ENCODE results near the gene GADD45A.

GADD45A gene, protein sequence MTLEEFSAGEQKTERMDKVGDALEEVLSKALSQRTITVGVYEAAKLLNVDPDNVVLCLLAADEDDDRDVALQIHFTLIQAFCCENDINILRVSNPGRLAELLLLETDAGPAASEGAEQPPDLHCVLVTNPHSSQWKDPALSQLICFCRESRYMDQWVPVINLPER

DNA sequence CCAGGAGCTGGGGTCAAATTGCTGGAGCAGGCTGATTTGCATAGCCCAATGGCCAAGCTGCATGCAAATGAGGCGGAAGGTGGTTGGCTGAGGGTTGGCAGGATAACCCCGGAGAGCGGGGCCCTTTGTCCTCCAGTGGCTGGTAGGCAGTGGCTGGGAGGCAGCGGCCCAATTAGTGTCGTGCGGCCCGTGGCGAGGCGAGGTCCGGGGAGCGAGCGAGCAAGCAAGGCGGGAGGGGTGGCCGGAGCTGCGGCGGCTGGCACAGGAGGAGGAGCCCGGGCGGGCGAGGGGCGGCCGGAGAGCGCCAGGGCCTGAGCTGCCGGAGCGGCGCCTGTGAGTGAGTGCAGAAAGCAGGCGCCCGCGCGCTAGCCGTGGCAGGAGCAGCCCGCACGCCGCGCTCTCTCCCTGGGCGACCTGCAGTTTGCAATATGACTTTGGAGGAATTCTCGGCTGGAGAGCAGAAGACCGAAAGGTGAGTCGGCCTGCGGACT is at the start of gene GADD45A:
Gene GADD45A, plus strand, starts transcription at position 135 of the 491 bp plus-strand sequence. Its CDS starts 294 bp downstream, at position 429.
- H3K27ac ChIP-seq = peak within 1 kb of the TSS; percentile 95
- TF ChIP-seq, protein P1, sequence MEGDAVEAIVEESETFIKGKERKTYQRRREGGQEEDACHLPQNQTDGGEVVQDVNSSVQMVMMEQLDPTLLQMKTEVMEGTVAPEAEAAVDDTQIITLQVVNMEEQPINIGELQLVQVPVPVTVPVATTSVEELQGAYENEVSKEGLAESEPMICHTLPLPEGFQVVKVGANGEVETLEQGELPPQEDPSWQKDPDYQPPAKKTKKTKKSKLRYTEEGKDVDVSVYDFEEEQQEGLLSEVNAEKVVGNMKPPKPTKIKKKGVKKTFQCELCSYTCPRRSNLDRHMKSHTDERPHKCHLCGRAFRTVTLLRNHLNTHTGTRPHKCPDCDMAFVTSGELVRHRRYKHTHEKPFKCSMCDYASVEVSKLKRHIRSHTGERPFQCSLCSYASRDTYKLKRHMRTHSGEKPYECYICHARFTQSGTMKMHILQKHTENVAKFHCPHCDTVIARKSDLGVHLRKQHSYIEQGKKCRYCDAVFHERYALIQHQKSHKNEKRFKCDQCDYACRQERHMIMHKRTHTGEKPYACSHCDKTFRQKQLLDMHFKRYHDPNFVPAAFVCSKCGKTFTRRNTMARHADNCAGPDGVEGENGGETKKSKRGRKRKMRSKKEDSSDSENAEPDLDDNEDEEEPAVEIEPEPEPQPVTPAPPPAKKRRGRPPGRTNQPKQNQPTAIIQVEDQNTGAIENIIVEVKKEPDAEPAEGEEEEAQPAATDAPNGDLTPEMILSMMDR (conservative IDR thresholded peaks at IDR 0.05) = no peak

DNA sequence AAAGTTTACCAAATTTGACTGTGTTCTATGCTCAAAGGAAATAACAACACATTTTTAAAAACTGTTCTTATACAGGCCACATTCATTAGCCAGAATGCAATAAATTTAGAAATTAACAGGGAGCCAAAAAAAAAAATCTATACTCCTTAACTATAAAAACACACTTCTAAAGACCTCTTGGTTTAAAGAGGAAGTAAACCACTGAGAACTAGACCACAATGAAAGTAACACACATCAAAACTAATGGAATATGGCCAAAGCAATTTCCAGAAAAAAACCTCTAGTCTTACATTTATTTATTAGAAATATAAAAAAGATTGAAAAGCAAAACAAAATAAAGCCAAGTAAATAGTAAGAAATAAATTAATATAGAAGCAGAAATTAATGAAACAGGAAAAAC is 48.9 kb upstream of the GADD45A start:
- TF ChIP-seq, protein P1 (conservative IDR thresholded peaks at IDR 0.05) = no peak
- peak overlapping the region; percentile 45 for H3K27ac ChIP-seq

DNA sequence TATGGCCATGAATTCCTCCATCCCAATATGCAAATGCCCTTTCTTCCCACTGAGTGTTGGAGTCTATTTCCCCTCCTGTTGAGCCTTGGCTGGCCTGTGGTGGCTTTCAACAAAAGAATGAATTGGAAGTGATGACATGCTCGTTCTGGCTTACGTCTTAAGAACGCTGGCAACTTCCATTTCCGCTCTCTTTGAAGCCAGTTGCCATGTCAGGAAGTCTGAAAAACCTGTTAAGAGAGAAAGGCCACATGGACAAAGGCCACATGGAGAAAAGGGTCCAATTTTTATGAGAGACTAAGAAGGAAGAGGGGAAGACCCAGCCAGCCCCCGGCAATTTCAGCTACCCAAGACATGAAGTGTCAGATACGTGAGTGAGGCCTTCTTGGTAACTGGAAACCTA is 45.6 kb upstream of the GADD45A start:
- TF ChIP-seq, protein P1 (conservative IDR thresholded peaks at IDR 0.05) = no peak
- no peak overlapping the region for H3K27ac ChIP-seq

DNA sequence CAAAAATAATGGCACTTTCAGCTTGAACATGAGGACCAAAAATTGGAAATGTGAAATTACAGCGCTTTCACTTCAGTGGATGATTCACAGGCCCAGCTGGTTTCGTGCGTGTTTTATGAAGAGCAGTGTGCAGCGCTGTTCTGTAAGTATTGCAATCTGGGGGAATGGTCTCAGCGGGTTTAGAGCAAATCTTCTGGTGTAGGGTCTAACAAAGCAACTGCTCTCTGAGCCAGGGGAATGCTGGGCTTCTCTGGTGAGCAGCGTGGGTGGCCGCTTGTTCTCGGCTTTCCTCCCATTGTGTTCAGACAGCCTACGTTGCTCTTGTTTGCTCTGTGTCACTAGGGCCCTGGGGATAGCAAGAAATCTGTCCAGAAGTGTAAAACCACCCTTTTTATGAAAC is 42.4 kb upstream of the GADD45A start:
- H3K27ac ChIP-seq = no peak overlapping the region
- TF ChIP-seq, protein P1 (conservative IDR thresholded peaks at IDR 0.05) = no peak

DNA sequence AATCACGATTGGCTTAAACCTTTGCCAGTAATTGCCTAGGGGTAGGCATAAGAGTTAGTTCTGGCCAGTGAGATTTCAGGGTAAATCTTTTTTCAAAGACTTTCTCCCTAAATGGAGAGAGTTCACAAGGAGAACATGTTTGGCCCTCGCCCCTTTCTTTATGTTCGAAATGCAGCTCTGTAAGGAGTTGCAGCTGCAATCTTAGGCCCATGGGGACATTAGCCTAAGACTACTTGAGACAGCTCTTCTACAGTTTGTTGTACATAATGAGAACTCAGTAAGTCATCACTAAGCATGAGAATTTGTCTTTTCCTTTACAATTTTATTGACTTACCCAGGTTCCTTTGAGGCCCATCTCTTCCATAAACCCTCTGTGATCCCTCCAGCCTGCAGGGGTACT is 40.4 kb upstream of the GADD45A start:
- H3K27ac ChIP-seq = peak overlapping the region; percentile 97
- TF ChIP-seq, protein P1 (conservative IDR thresholded peaks at IDR 0.05) = no peak

DNA sequence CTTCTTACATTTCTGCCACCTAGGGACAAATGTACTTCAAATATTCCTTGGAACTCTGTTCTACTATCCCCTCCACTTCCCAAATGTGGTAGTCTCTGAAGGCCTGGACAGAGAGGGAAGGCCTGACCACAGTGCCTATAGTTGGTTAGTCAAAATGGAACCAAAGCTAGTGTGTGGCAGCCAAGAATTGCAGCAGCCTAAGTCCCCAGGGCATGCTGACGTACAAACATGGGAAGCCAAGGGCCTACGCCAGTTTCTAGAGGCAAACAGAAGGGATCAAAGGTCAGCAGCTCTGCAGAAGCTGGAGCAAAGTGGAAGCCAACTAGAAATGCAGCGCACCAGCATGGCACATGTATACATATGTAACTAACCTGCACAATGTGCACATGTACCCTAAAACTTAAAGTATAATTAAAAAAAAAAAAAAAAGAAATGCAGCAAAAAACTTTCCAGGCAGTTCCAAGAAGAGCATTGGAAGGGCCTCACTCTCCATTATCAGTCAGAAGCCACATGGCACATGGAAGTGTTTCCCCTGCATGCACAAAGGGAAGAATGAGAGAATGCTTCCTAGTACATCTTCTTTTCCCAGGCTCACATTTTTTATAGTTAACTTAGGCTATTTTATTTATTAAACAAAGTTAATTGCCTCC is 39.4 kb upstream of the GADD45A start:
- TF ChIP-seq, protein P1 (conservative IDR thresholded peaks at IDR 0.05) = no peak
- peak overlapping the region; percentile 97 for H3K27ac ChIP-seq

DNA sequence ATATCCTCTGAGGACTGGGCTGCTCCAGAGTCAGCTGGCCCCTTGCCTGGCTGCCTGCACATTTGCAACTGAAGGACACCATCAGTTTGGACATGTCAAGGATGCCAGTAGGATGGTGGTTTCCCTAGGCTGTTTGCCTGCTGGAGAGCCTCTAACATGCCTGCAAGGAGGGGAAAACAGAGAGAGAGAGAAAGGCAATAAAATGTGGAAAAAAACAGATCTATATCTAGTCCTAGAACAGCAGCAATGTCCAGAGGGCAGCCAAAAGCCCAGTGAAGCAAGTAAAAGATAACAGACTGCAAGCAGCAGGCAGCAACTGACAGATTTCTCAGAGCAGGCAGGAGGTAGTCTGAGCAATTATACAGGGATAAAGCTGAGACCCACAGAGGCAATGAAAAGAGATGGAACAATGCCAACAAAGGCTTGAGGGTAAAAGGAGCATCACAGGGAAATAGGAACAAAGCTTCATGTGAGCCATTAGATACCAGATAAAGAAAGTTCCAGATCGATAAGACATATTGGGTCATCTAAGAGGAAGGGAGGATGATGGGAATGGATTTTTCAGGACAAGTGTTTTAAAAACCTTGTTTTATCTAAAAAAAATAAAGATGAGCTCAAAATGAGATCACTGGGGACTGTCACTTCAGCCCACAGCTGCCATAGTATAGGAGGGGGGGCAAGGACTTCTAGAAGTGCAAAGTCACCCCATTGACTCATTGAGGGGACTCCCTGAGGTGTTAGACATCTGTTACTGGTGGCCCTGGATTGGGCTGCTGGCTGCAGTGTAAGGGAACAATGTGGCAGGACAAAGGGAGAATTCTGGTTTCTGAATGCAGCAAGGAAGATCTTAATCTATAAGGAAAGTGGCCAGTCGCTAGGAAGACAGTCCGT is 38.6 kb upstream of the GADD45A start:
- H3K27ac ChIP-seq = peak overlapping the region; percentile 97
- TF ChIP-seq, protein P1 (conservative IDR thresholded peaks at IDR 0.05) = no peak

Data from VCaP (cell line).